Measurements from ENCODE around the gene SPAG7.
"Not testable (repeated sequence)": the region's sequence is repeated elsewhere in the genome, so short reads cannot be mapped to it uniquely, and the experiment has no call there.

SPAG7 gene

DNA sequence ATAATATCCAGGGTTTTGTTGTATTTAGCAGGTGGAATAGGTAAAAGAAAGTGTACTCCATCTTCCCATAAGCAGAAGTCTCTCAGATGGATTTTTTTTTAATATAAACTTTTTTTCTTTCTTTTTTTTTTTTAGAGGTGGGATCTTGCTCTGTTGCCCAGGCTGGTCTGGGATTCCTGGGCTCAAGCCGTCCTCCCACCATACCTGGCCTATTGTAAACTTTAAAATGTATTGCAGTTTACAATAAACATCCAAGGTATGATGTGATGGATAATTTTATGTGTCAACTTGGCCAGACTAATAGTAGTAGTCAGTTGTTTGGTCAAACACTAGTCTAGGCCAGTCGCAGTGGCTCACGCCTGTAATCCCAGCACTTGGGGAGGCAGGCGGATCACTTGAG, 46.3 kb downstream of the SPAG7 start:
- TF ChIP-seq, protein P1, sequence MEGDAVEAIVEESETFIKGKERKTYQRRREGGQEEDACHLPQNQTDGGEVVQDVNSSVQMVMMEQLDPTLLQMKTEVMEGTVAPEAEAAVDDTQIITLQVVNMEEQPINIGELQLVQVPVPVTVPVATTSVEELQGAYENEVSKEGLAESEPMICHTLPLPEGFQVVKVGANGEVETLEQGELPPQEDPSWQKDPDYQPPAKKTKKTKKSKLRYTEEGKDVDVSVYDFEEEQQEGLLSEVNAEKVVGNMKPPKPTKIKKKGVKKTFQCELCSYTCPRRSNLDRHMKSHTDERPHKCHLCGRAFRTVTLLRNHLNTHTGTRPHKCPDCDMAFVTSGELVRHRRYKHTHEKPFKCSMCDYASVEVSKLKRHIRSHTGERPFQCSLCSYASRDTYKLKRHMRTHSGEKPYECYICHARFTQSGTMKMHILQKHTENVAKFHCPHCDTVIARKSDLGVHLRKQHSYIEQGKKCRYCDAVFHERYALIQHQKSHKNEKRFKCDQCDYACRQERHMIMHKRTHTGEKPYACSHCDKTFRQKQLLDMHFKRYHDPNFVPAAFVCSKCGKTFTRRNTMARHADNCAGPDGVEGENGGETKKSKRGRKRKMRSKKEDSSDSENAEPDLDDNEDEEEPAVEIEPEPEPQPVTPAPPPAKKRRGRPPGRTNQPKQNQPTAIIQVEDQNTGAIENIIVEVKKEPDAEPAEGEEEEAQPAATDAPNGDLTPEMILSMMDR (IDR thresholded peaks at IDR 0.05; ENCODE audit: insufficient read depth, low read length, missing control alignments): no peak
- no peak overlapping the region for H3K4me3 ChIP-seq (ENCODE audit: low read depth, low read length)
- no peak for DNase-seq (ENCODE audit: low read depth, low spot score)
- ChIA-PET POLR2A (interaction anchor here (0.9 to 1.0 kb wide), 2 partner anchors 11 to 12 kb away, joined by 3 read pairs; partner anchors contain the start of gene GP1BA), CTCF (interaction anchor here (2.7 to 2.8 kb wide), 2 partner anchors 12 to 16 kb away, joined by 10 to 21 read pairs; no protein-coding TSS in a partner anchor)

DNA sequence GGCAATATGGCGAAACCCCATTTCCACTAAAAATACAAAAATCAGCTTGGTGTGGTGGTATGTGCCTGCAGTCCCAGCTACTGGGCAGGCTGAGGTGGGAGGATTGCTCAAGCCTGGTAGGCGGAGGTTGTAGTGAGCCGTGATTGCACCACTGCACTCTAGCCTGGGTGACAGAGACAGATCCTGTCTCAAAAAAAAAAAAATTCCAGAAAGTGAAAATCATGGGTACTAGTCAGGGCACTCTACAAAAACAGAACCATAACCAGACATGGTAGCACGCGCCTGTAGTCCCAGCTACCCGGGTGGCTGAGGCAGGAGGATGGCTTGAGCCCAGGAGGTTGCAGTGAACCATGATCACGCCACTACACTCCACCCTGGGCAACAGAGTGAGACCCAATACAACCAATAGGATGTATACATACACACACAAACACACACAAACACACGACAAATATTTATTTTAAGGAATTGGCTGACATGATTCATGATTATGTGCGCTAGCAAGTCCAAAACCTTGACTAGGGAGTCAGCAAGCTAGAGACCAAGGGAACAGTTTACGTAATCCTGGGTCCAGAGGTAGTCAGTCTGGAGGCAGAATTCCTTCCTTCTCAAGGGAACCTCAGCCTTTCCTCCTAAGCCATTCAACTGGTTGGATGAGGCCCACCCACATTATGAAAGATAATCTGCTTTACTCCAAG, 47.1 kb downstream of the SPAG7 start:
- ChIA-PET POLR2A (interaction anchor here (0.6 to 1.1 kb wide), 2 partner anchors 19 to 444 kb away, joined by 3 read pairs; partner anchors contain the start of genes RNF167 and SLC25A11), CTCF (interaction anchor here (1.0 to 2.8 kb wide), 5 partner anchors 12 to 19 kb away, joined by 3 to 21 read pairs (median 10); partner anchors contain the start of gene CHRNE)
- no peak for DNase-seq (ENCODE audit: low read depth, low spot score)
- H3K4me3 ChIP-seq (ENCODE audit: low read depth, low read length): no peak overlapping the region
- TF ChIP-seq, protein P1 (IDR thresholded peaks at IDR 0.05; ENCODE audit: insufficient read depth, low read length, missing control alignments): no peak

DNA sequence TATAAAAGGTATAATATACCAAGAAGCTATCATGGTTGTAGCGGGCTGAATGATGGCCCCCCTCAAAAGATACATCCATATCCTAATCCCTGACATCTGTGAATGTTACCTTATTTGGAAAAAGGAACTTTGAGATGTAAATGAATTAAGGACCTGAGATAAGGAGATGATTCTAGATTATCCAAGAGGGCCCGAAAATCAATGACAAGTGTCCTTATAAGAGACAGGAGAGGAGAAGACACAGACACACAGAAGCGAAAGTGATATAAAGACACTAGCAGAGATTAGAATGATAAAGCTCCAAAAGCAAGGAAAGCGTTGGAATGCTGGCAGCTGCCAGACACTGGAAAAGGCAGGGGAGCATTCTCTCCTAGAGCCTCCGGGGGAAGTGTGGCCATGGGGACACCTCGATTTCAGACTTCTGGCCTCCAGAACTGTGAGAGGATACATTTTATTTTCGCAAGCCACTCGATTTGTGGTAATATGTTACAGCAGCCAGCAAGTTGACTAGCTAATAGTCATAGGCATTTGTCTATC, 48.0 kb downstream of the SPAG7 start:
- DNase-seq (ENCODE audit: low read depth, low spot score): no peak
- POLR2A ChIA-PET: interaction anchor here (0.6 to 1.1 kb wide), 2 partner anchors 20 to 444 kb away, joined by 3 read pairs; partner anchors contain the start of genes RNF167 and SLC25A11
- CTCF ChIA-PET: interaction anchor here (1.0 to 2.8 kb wide), 8 partner anchors 11 to 112 kb away, joined by 3 to 21 read pairs (median 5); partner anchors contain the start of gene CHRNE
- TF ChIP-seq, protein P1 (IDR thresholded peaks at IDR 0.05; ENCODE audit: insufficient read depth, low read length, missing control alignments): no peak
- no peak overlapping the region for H3K4me3 ChIP-seq (ENCODE audit: low read depth, low read length)

- DNase-seq (ENCODE audit: low read depth, low spot score); POLR2A ChIA-PET; H3K4me3 ChIP-seq (ENCODE audit: low read depth, low read length): not testable (repeated sequence)
- CTCF ChIA-PET: interaction anchor here (1.1 to 3.5 kb wide), 5 partner anchors 12 to 75 kb away, joined by 3 to 16 read pairs (median 4); partner anchors contain the start of gene CHRNE
Measured at GRCh38 chr17:4914551-4914950, 53.1 kb downstream of the SPAG7 start.

GRCh38 chr17:4913994-4914393, 53.6 kb downstream of the SPAG7 start:
- POLR2A ChIA-PET: no interaction called here

More at GRCh38 chr17:4913994-4914393, 53.6 kb downstream of the SPAG7 start:
- H3K4me3 ChIP-seq (ENCODE audit: low read depth, low read length): no peak overlapping the region
- TF ChIP-seq, protein P1 (IDR thresholded peaks at IDR 0.05; ENCODE audit: insufficient read depth, low read length, missing control alignments): no peak
- CTCF ChIA-PET: interaction anchor here (1.1 to 6.7 kb wide), 5 partner anchors 11 to 149 kb away, joined by 3 to 93 read pairs (median 5); partner anchors contain the start of gene CHRNE
- DNase-seq (ENCODE audit: low read depth, low spot score): no peak

Data from AG04449 (cell line).